ENCODE data around the gene PTAFR.

Gene PTAFR

GRCh38 chr1:28122183-28122582 is 54.3 kb downstream of the PTAFR start:
- DNase-seq (ENCODE audit: low read depth, low spot score): no peak

- no peak for DNase-seq (ENCODE audit: low read depth, low spot score)
Measured at GRCh38 chr1:28119556-28119955, 56.9 kb downstream of the PTAFR start.

GRCh38 chr1:28118640-28119307 is 57.7 kb downstream of the PTAFR start:
- no peak for DNase-seq (ENCODE audit: low read depth, low spot score)

- no peak for DNase-seq (ENCODE audit: low read depth, low spot score)
Measured at GRCh38 chr1:28115267-28115666, 61.2 kb downstream of the PTAFR start.

GRCh38 chr1:28114844-28115243 is 61.6 kb downstream of the PTAFR start:
- DNase-seq (ENCODE audit: low read depth, low spot score): no peak

GRCh38 chr1:28113242-28113572 is 63.3 kb downstream of the PTAFR start:
- DNase-seq (ENCODE audit: low read depth, low spot score): no peak

- DNase-seq (ENCODE audit: low read depth, low spot score): no peak
Measured at GRCh38 chr1:28112388-28113241, 63.9 kb downstream of the PTAFR start.

GRCh38 chr1:28111157-28111556 is 65.3 kb downstream of the PTAFR start:
- no peak for DNase-seq (ENCODE audit: low read depth, low spot score)

GRCh38 chr1:28110555-28110954 is 65.9 kb downstream of the PTAFR start:
- no peak for DNase-seq (ENCODE audit: low read depth, low spot score)

- no peak for DNase-seq (ENCODE audit: low read depth, low spot score)
Measured at GRCh38 chr1:28109639-28110038, 66.9 kb downstream of the PTAFR start.

GRCh38 chr1:28108001-28108400 is 68.5 kb downstream of the PTAFR start:
- DNase-seq (ENCODE audit: low read depth, low spot score): no peak

- DNase-seq (ENCODE audit: low read depth, low spot score): no peak
Measured at GRCh38 chr1:28104866-28105467, 71.5 kb downstream of the PTAFR start.

GRCh38 chr1:28102189-28102588 is 74.3 kb downstream of the PTAFR start:
- no peak for DNase-seq (ENCODE audit: low read depth, low spot score)

- no peak for DNase-seq (ENCODE audit: low read depth, low spot score)
Measured at GRCh38 chr1:28099050-28099769, 77.3 kb downstream of the PTAFR start.
